K562 (cell line): ENCODE results near the gene RCHY1. TPM values are rescaled to one million over a fixed set of nuclear protein-coding genes. Genes with fewer than 3 reads are reported as not detected.
A peak's percentile ranks its signal among the peaks of the same experiment; 100 is the strongest.

Experiments
- BACH1 ChIP-seq: fragments of 200-800 bp; sonication (Bioruptor generic); IDR thresholded peaks from 2 replicates; pipeline ENCODE4 v1.6.1; 2016; ENCODE audit warnings: missing genetic modification characterization, missing compliant biosample characterization
- CHD4 ChIP-seq: fragments of 200-600 bp; sonication (generic); IDR thresholded peaks from 3 replicates; pipeline ENCODE4 v1.6.1; 2012; ENCODE audit warnings: low read depth, mild to moderate bottlenecking, mixed read lengths, low read length, inconsistent platforms; ENCODE audit not compliant: insufficient read depth, insufficient replicate concordance, poor library complexity, severe bottlenecking
- HDGF ChIP-seq: fragments of 450-650 bp; IDR thresholded peaks from 2 replicates; pipeline ENCODE4 v1.6.1; 2016
- MEF2D ChIP-seq: conservative IDR thresholded peaks from 2 replicates; pipeline ENCODE4 v1.6.1; 2016; ENCODE audit warnings: low read depth, missing genetic modification characterization, missing compliant biosample characterization
- MYC ChIP-seq, 2 experiments: fragments of 250-450 bp in 1 of 2; sonication (Bioruptor Pico) in 1 of 2; IDR thresholded peaks; 2 replicates each; pipeline versions ENCODE4 v1.5.1 to v1.6.1; 2012 to 2021; ENCODE audit warnings: low read depth in 2 of 2, borderline replicate concordance in 1 of 2, improper control_type of control experiment in 1 of 2, low read length in 1 of 2, mild to moderate bottlenecking in 1 of 2, moderate library complexity in 1 of 2
- NEUROD1 ChIP-seq: fragments of 150-350 bp; IDR thresholded peaks from 2 replicates; pipeline ENCODE4 v1.6.1; 2014; ENCODE audit warnings: borderline replicate concordance, low read length, low read depth; ENCODE audit not compliant: partially characterized antibody
- POU5F1 ChIP-seq: fragments of 150-350 bp; IDR thresholded peaks from 2 replicates; pipeline ENCODE4 v1.6.1; 2014; ENCODE audit warnings: borderline replicate concordance, low read length, low read depth, mild to moderate bottlenecking; ENCODE audit not compliant: partially characterized antibody
- SRSF3 ChIP-seq: fragments of 200-400 bp; formaldehyde crosslinking; IDR thresholded peaks from 2 replicates; pipeline ENCODE4 v1.6.1; 2016; ENCODE audit warnings: mild to moderate bottlenecking, low read length, moderate library complexity; ENCODE audit not compliant: insufficient read depth
- STAT6 ChIP-seq: sonication (generic); formaldehyde crosslinking; IDR thresholded peaks from 2 replicates; pipeline ENCODE4 v1.8.1; 2023; ENCODE audit warnings: mild to moderate bottlenecking, missing genetic modification reagents
- TRIM25 ChIP-seq: fragments of 450-650 bp; IDR thresholded peaks from 2 replicates; pipeline ENCODE4 v1.7.0; 2016; ENCODE audit warnings: borderline replicate concordance
- ZBTB2 ChIP-seq: fragments of 450-650 bp; IDR thresholded peaks from 2 replicates; pipeline ENCODE4 v1.6.1; 2016; ENCODE audit warnings: antibody characterized with exemption
- ZBTB34 ChIP-seq: fragments of 250-450 bp; sonication (Bioruptor Pico); IDR thresholded peaks from 2 replicates; pipeline ENCODE4 v1.8.0; 2021; ENCODE audit warnings: mild to moderate bottlenecking, moderate library complexity
- ZNF12 ChIP-seq: sonication (generic); formaldehyde crosslinking; IDR thresholded peaks from 2 replicates; pipeline ENCODE4 v1.4.0; 2020; ENCODE audit warnings: mild to moderate bottlenecking, missing genetic modification reagents
- polyA plus RNA-seq, 8 experiments: library from polyadenylated mRNA; depleted of rRNA in 4 of 8; stranded (reverse) in 5 of 8; unstranded in 3 of 8; fragments of >200 nt; fragmentation: Nextera tagmentation in 2 of 8; fragmentation: Illumina TruSeq in 1 of 8; extraction: Ambion mirVana in 2 of 8; extraction: Trizol in 1 of 8; gene quantifications; 2 replicates each; pipeline versions ENCODE4 v1.2.1 to v1.2.3, GENCODE V29; 2011 to 2014; ENCODE audit warnings: inconsistent platforms in 1 of 8, missing spikeins in 1 of 8
- total RNA-seq, 7 experiments: library from RNA; depleted of rRNA in 6 of 7; stranded (reverse); fragments of >200 nt in 6 of 7; fragmentation: Illumina TruSeq in 2 of 7; extraction: Trizol in 2 of 7; gene quantifications; 2 replicates each; pipeline versions ENCODE4 v1.2.1 to v1.2.3, GENCODE V29; 2011 to 2021; ENCODE audit warnings: low replicate concordance in 1 of 7

Gene RCHY1
- total and polyA plus RNA-seq, 9 of the 15 experiments (the other 6 are each of a cell fraction or from before 2014, with no cell fraction given), result 27.3 to 85.1 (median 45.9) TPM

GRCh38 chr4:75514949-75515612, 878 bp upstream of the RCHY1 start (continued):
- TF ChIP-seq NEUROD1 (no peak), ZBTB2 (no peak), CHD4 (no peak), BACH1 (no peak), SRSF3 (no peak), MEF2D (tag) (no peak), HDGF (0 out of 2 replicates have a peak, but pooled peaks have one; percentile 32), ZNF12 (CRISPR knock-in tag) (no peak), ZBTB34 (CRISPR knock-in tag) (no peak), STAT6 (CRISPR knock-in tag) (no peak), MYC (IDR thresholded peaks at IDR 0.05; ENCODE audit: low read depth, low read length) (no peak), MYC (CRISPR knock-in tag; IDR thresholded peaks at IDR 0.05; ENCODE audit: borderline replicate concordance, low read depth) (no peak), POU5F1 (no peak), TRIM25 (0 out of 2 replicates have a peak, but pooled peaks have one; percentile 57)
